CD4-positive, alpha-beta T cell (primary cell): ENCODE results near the gene TM4SF1. TPM values are rescaled to one million over a fixed set of nuclear protein-coding genes. Genes with fewer than 3 reads are reported as not detected.

Experiments used
- ATAC-seq: fragments of 200-7000 bp; cut with Tn5 transposase; one replicate; pipeline ENCODE4 v1.10.0; 2022; ENCODE audit warnings: mild to moderate bottlenecking; ENCODE audit not compliant: poor library complexity
- CTCF ChIA-PET: fragments of 350-600 bp; sonication (Branson Sonifier 250); formaldehyde crosslinking; loops from one replicate; lab custom pipeline; 2021; ENCODE audit warnings: antibody characterized with exemption, inconsistent platforms; lab: Charles Lee
- POLR2A ChIA-PET: fragments of 350-600 bp; sonication (Branson Sonifier 250); formaldehyde crosslinking; loops from one replicate; lab custom pipeline; 2021; ENCODE audit warnings: antibody characterized with exemption, inconsistent platforms; lab: Charles Lee
- DNase-seq, 14 experiments: peaks; one replicate each; pipeline ENCODE4 v3.0.0-alpha.2; 2013 to 2020; ENCODE audit warnings: mixed read lengths in 2 of 14
- H3K27ac ChIP-seq, 2 donors: one replicate each; pipeline versions ENCODE4 v1.5.1 to v1.7.0; 2013; ENCODE audit warnings: low read length in 2 of 2, low read depth in 1 of 2, mild to moderate bottlenecking in 1 of 2
- H3K27me3 ChIP-seq, 2 experiments: 1 replicate in 1 of 2; 2 replicates in 1 of 2; pipeline versions ENCODE4 v1.6.1 to v1.7.0; 2013; ENCODE audit warnings: low read length in 2 of 2, control low read depth in 1 of 2, mild to moderate bottlenecking in 1 of 2, moderate library complexity in 1 of 2; ENCODE audit not compliant: insufficient read depth in 2 of 2, control insufficient read depth in 1 of 2
- H3K36me3 ChIP-seq: one replicate; pipeline ENCODE4 v1.6.1; 2013; ENCODE audit warnings: low read length, control low read depth; ENCODE audit not compliant: insufficient read depth
- H3K4me1 ChIP-seq: one replicate; pipeline ENCODE4 v1.6.1; 2013; ENCODE audit warnings: low read length, control low read depth; ENCODE audit not compliant: insufficient read depth
- H3K4me3 ChIP-seq: one replicate; pipeline ENCODE4 v1.5.1; 2013; ENCODE audit warnings: mild to moderate bottlenecking, low read length, moderate library complexity
- H3K9me3 ChIP-seq, 2 experiments: 1 replicate in 1 of 2; 2 replicates in 1 of 2; pipeline versions ENCODE4 v1.6.1 to v1.7.0; 2013; ENCODE audit warnings: low read length in 2 of 2, mild to moderate bottlenecking in 2 of 2, control low read depth in 1 of 2, moderate library complexity in 1 of 2; ENCODE audit not compliant: control insufficient read depth in 1 of 2, insufficient read depth in 1 of 2
- H3K27ac Mint-ChIP-seq: one replicate; pipeline ENCODE4 v1.8.0; 2020; ENCODE audit warnings: mixed read lengths
- H3K27me3 Mint-ChIP-seq: one replicate; pipeline ENCODE4 v1.8.0; 2021; ENCODE audit warnings: mixed read lengths
- H3K36me3 Mint-ChIP-seq: one replicate; pipeline ENCODE4 v1.8.0; 2021; ENCODE audit warnings: low read depth, mixed read lengths
- H3K4me1 Mint-ChIP-seq: one replicate; pipeline ENCODE4 v1.8.0; 2021; ENCODE audit warnings: low read depth, mixed read lengths
- H3K4me3 Mint-ChIP-seq: one replicate; pipeline ENCODE4 v1.8.0; 2020; ENCODE audit warnings: mild to moderate bottlenecking, mixed read lengths
- H3K9me3 Mint-ChIP-seq: one replicate; pipeline ENCODE4 v1.8.0; 2020; ENCODE audit warnings: mixed read lengths
- intact Hi-C, 2 experiments: fragments of 100-400 bp; cut with DNase I in 1 of 2; cut with micrococcal nuclease in 1 of 2; formaldehyde crosslinking; loops; one replicate each; pipeline versions ENCODE4 v1.15.1 to v1.9.0; 2023 to 2025; cut with DNase I, micrococcal nuclease
- total RNA-seq, 174 experiments: library from RNA in 2 of 174; stranded (reverse) in 2 of 174; gene quantifications; one replicate each; pipeline ENCODE4 v1.2.3 and lab custom pipeline; 2021 to 2026
- TF ChIP-seq, protein P1 (sequence below): fragments of 200-600 bp; IDR thresholded peaks from one replicate; pipeline ENCODE4 v1.8.0; 2022; ENCODE audit warnings: antibody characterized with exemption, mild to moderate bottlenecking

TM4SF1 gene
- total RNA-seq, 2 experiments from 2014 or later: not detected

GRCh38 chr3:149362366-149362765 lies 15.1 kb downstream of the TM4SF1 start:
- TF ChIP-seq, protein P1, sequence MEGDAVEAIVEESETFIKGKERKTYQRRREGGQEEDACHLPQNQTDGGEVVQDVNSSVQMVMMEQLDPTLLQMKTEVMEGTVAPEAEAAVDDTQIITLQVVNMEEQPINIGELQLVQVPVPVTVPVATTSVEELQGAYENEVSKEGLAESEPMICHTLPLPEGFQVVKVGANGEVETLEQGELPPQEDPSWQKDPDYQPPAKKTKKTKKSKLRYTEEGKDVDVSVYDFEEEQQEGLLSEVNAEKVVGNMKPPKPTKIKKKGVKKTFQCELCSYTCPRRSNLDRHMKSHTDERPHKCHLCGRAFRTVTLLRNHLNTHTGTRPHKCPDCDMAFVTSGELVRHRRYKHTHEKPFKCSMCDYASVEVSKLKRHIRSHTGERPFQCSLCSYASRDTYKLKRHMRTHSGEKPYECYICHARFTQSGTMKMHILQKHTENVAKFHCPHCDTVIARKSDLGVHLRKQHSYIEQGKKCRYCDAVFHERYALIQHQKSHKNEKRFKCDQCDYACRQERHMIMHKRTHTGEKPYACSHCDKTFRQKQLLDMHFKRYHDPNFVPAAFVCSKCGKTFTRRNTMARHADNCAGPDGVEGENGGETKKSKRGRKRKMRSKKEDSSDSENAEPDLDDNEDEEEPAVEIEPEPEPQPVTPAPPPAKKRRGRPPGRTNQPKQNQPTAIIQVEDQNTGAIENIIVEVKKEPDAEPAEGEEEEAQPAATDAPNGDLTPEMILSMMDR: no peak
- Histone ChIP-seq H3K4me3 (no peak overlapping the region), H3K36me3 (no peaks in the 10 kb centered on the region), H3K4me1 (no peaks in the 10 kb centered on the region), H3K27ac (no peak overlapping the region), H3K9me3 (no peaks in the 10 kb centered on the region), H3K27me3 (peaks cover 8 to 18% of the 10 kb centered on the region in 2 experiments)
- H3K36me3 Mint-ChIP-seq: no peaks in the 10 kb centered on the region
- H3K27me3 Mint-ChIP-seq: peaks cover 26% of the 10 kb centered on the region
- ChIA-PET CTCF (no interaction called here), POLR2A (no interaction called here)
- intact Hi-C loops: no loop called here
- H3K4me1 Mint-ChIP-seq: no peaks in the 10 kb centered on the region
- ATAC-seq: no peak
- no peak overlapping the region for H3K27ac Mint-ChIP-seq
- DNase-seq: no peak
- H3K9me3 Mint-ChIP-seq: no peaks in the 10 kb centered on the region
- no peak overlapping the region for H3K4me3 Mint-ChIP-seq

DNA sequence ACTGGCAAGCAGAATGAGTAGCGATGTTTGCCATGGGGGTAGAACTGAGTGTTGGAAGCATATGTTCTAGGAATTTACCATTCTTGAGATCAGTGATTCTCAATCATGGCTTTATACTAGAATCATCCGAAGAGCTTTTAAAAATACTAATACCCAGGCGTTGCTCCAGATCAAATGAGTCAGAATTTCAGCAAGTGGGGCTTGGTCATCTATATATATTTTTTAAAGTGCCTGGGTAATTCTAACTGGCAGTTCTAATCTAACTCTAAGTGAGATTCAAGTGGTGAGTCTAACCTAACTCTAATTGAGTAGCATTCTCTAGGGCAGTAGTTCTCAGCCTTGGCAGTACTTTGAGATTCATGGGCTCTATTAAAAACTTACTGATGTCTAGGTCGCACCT lies 20.8 kb downstream of the TM4SF1 start:
- no peaks in the 10 kb centered on the region for H3K4me1 Mint-ChIP-seq
- no peak overlapping the region for H3K27ac Mint-ChIP-seq
- H3K27me3 Mint-ChIP-seq: peaks cover 11% of the 10 kb centered on the region
- DNase-seq (no peak), ATAC-seq (no peak)
- CTCF ChIA-PET: no interaction called here
- no peak overlapping the region for H3K4me3 ChIP-seq
- no peak overlapping the region for H3K27ac ChIP-seq
- POLR2A ChIA-PET: no interaction called here
- intact Hi-C loops: no loop called here
- no peak overlapping the region for H3K4me3 Mint-ChIP-seq
- H3K9me3 ChIP-seq: peaks cover 0 to 4% of the 10 kb centered on the region in 2 experiments
- H3K27me3 ChIP-seq: peaks cover 4 to 11% of the 10 kb centered on the region in 2 experiments
- TF ChIP-seq, protein P1: no peak
- H3K36me3 Mint-ChIP-seq: no peaks in the 10 kb centered on the region
- H3K36me3 ChIP-seq: no peaks in the 10 kb centered on the region
- H3K9me3 Mint-ChIP-seq: no peaks in the 10 kb centered on the region
- no peaks in the 10 kb centered on the region for H3K4me1 ChIP-seq

GRCh38 chr3:149356044-149356592 lies 21.3 kb downstream of the TM4SF1 start:
- no peaks in the 10 kb centered on the region for H3K9me3 Mint-ChIP-seq
- peaks cover under 1 to 6% of the 10 kb centered on the region in 2 experiments for H3K27me3 ChIP-seq

More at GRCh38 chr3:149356044-149356592, 21.3 kb downstream of the TM4SF1 start:
- Histone ChIP-seq H3K9me3 (peaks cover 0 to 4% of the 10 kb centered on the region in 2 experiments), H3K36me3 (no peaks in the 10 kb centered on the region), H3K4me3 (no peak overlapping the region), H3K4me1 (no peaks in the 10 kb centered on the region), H3K27ac (no peak overlapping the region)
- Mint-ChIP-seq H3K4me3 (no peak overlapping the region), H3K4me1 (no peaks in the 10 kb centered on the region), H3K36me3 (no peaks in the 10 kb centered on the region), H3K27me3 (peaks cover 6% of the 10 kb centered on the region), H3K27ac (no peak overlapping the region)
- no peak for ATAC-seq
- ChIA-PET CTCF (no interaction called here), POLR2A (no interaction called here)
- TF ChIP-seq, protein P1: no peak
- DNase-seq: no peak
- intact Hi-C loops: no loop called here
